ENCODE data around the gene ZBTB20. TPM values are rescaled to one million over a fixed set of nuclear protein-coding genes. Genes with fewer than 3 reads are reported as not detected.

Gene ZBTB20
- total RNA-seq, 1 donor from 2014 or later, result 66.4 TPM

GRCh38 chr3:114697401-114697800, 449.7 kb downstream of the ZBTB20 start:
- intact Hi-C loops (cut with DNase I), result no loop called here
- no peak for TF ChIP-seq CTCF (IDR thresholded peaks at IDR 0.05)
- Histone ChIP-seq H3K36me3 (peaks cover 3% of the 10 kb centered on the region), H3K27me3 (ENCODE audit: low read depth) (no peaks in the 10 kb centered on the region), H3K27ac (no peak overlapping the region), H3K9me3 (no peaks in the 10 kb centered on the region), H3K4me3 (no peak overlapping the region), H3K4me1 (peaks cover 15% of the 10 kb centered on the region)
- no peak for DNase-seq
- peak in 1 of 2 donors; percentile 74 for ATAC-seq

GRCh38 chr3:114694251-114694650, 452.8 kb downstream of the ZBTB20 start:
- Histone ChIP-seq H3K36me3 (peaks cover 3% of the 10 kb centered on the region), H3K4me3 (no peak overlapping the region), H3K27me3 (ENCODE audit: low read depth) (no peaks in the 10 kb centered on the region), H3K27ac (no peak overlapping the region), H3K4me1 (peaks cover 15% of the 10 kb centered on the region), H3K9me3 (no peaks in the 10 kb centered on the region)
- intact Hi-C loops (cut with DNase I), result no loop called here
- no peak for TF ChIP-seq CTCF (IDR thresholded peaks at IDR 0.05)
- ATAC-seq, result no peak
- DNase-seq, result no peak

- DNase-seq (no peak), ATAC-seq (no peak)
- Histone ChIP-seq H3K9me3 (no peaks in the 10 kb centered on the region), H3K36me3 (peaks cover 3% of the 10 kb centered on the region), H3K27me3 (ENCODE audit: low read depth) (no peaks in the 10 kb centered on the region), H3K27ac (no peak overlapping the region), H3K4me1 (no peaks in the 10 kb centered on the region), H3K4me3 (no peak overlapping the region)
- TF ChIP-seq CTCF (IDR thresholded peaks at IDR 0.05), result no peak
- intact Hi-C loops (cut with DNase I), result no loop called here
Measured at GRCh38 chr3:114691871-114692270, 455.2 kb downstream of the ZBTB20 start.

- no peaks in the 10 kb centered on the region for H3K9me3 ChIP-seq
- H3K27ac ChIP-seq, result no peak overlapping the region
- TF ChIP-seq CTCF (IDR thresholded peaks at IDR 0.05), result no peak
- ATAC-seq (no peak), DNase-seq (no peak)
- no peaks in the 10 kb centered on the region for H3K27me3 ChIP-seq (ENCODE audit: low read depth)
- no peak overlapping the region for H3K4me3 ChIP-seq
- H3K4me1 ChIP-seq, result peaks cover 5% of the 10 kb centered on the region
- intact Hi-C loops (cut with DNase I), result no loop called here
- H3K36me3 ChIP-seq, result peaks cover 3% of the 10 kb centered on the region
Measured at GRCh38 chr3:114690911-114691310, 456.2 kb downstream of the ZBTB20 start.

- H3K4me3 ChIP-seq, result no peak overlapping the region
- no peak for TF ChIP-seq CTCF (IDR thresholded peaks at IDR 0.05)
- no peak overlapping the region for H3K27ac ChIP-seq
- no peaks in the 10 kb centered on the region for H3K9me3 ChIP-seq
- intact Hi-C loops (cut with DNase I), result no loop called here
- no peak for ATAC-seq
- no peaks in the 10 kb centered on the region for H3K36me3 ChIP-seq
- peaks cover 5% of the 10 kb centered on the region for H3K4me1 ChIP-seq
- DNase-seq, result no peak
- no peaks in the 10 kb centered on the region for H3K27me3 ChIP-seq (ENCODE audit: low read depth)
Measured at GRCh38 chr3:114687151-114687550, 459.9 kb downstream of the ZBTB20 start.

GRCh38 chr3:114686621-114687020, 460.5 kb downstream of the ZBTB20 start:
- ATAC-seq, result no peak
- peaks cover 5% of the 10 kb centered on the region for H3K4me1 ChIP-seq
- H3K36me3 ChIP-seq, result no peaks in the 10 kb centered on the region
- no peaks in the 10 kb centered on the region for H3K27me3 ChIP-seq (ENCODE audit: low read depth)
- no peak for TF ChIP-seq CTCF (IDR thresholded peaks at IDR 0.05)
- H3K9me3 ChIP-seq, result no peaks in the 10 kb centered on the region
- no peak overlapping the region for H3K4me3 ChIP-seq
- H3K27ac ChIP-seq, result no peak overlapping the region
- intact Hi-C loops (cut with DNase I), result no loop called here
- DNase-seq, result no peak
